Endothelial cell (in vitro differentiated cells): ENCODE results near the gene ENKD1. TPM values are rescaled to one million over a fixed set of nuclear protein-coding genes. Genes with fewer than 3 reads are reported as not detected.
"Not testable (repeated sequence)": the region's sequence is repeated elsewhere in the genome, so short reads cannot be mapped to it uniquely, and the experiment has no call there.

Experiments
- DNase-seq: peaks from one replicate; pipeline ENCODE4 v3.0.0; 2021; ENCODE audit warnings: low spot score
- H3K27ac Mint-ChIP-seq: one replicate; pipeline ENCODE4 v1.8.0; 2021; ENCODE audit warnings: mixed read lengths, inconsistent platforms; ENCODE audit not compliant: unreplicated experiment
- H3K27me3 Mint-ChIP-seq: one replicate; pipeline ENCODE4 v1.8.0; 2021; ENCODE audit warnings: mild to moderate bottlenecking, moderate library complexity, mixed read lengths, inconsistent platforms; ENCODE audit not compliant: unreplicated experiment
- H3K36me3 Mint-ChIP-seq: one replicate; pipeline ENCODE4 v1.8.0; 2021; ENCODE audit warnings: mild to moderate bottlenecking, low read depth, mixed read lengths, inconsistent platforms; ENCODE audit not compliant: unreplicated experiment
- H3K4me1 Mint-ChIP-seq: one replicate; pipeline ENCODE4 v1.8.0; 2021; ENCODE audit warnings: mild to moderate bottlenecking, mixed read lengths, inconsistent platforms; ENCODE audit not compliant: unreplicated experiment
- H3K4me3 Mint-ChIP-seq: one replicate; pipeline ENCODE4 v1.8.0; 2021; ENCODE audit warnings: mild to moderate bottlenecking, mixed read lengths, inconsistent platforms; ENCODE audit not compliant: unreplicated experiment
- H3K9me3 Mint-ChIP-seq: one replicate; pipeline ENCODE4 v1.8.0; 2021; ENCODE audit warnings: mixed read lengths, inconsistent platforms; ENCODE audit not compliant: unreplicated experiment
- CTCF ChIP-seq: fragments of 200-600 bp; sonication (generic); IDR thresholded peaks from one replicate; pipeline ENCODE4 v1.5.0; 2021; ENCODE audit warnings: antibody characterized with exemption; ENCODE audit not compliant: unreplicated experiment
- total RNA-seq: library from RNA; stranded (reverse); fragmentation: NEBNext Ultra II Directional; extraction: Animal tissue kit (Norgen Biotek cat#: 25700); gene quantifications from one replicate; pipeline ENCODE4 v1.2.1, GENCODE V29; 2021; ENCODE audit not compliant: unreplicated experiment

Gene ENKD1
- total RNA-seq, 1 donor from 2014 or later: 9.9 TPM

GRCh38 chr16:67697422-67698185, 31.1 kb upstream of the ENKD1 start:
- Mint-ChIP-seq H3K4me1 (peaks cover 13% of the 10 kb centered on the region), H3K4me3 (peak overlapping the region; percentile 70), H3K27ac (no peak overlapping the region), H3K36me3 (peaks cover 14% of the 10 kb centered on the region), H3K9me3 (no peaks in the 10 kb centered on the region), H3K27me3 (no peaks in the 10 kb centered on the region)
- DNase-seq: no peak
- TF ChIP-seq CTCF: no peak

- H3K27ac Mint-ChIP-seq: no peak overlapping the region
- no peak overlapping the region for H3K4me3 Mint-ChIP-seq
- no peak for DNase-seq
- H3K4me1 Mint-ChIP-seq: peaks cover 13% of the 10 kb centered on the region
- H3K36me3 Mint-ChIP-seq: peaks cover 14% of the 10 kb centered on the region
- no peaks in the 10 kb centered on the region for H3K27me3 Mint-ChIP-seq
- H3K9me3 Mint-ChIP-seq: no peaks in the 10 kb centered on the region
- no peak for TF ChIP-seq CTCF
These were observed 28.1 kb upstream of the ENKD1 start for GRCh38 chr16:67694611-67695010.

- H3K9me3 Mint-ChIP-seq, H3K27me3 Mint-ChIP-seq, H3K27ac Mint-ChIP-seq, DNase-seq, H3K4me3 Mint-ChIP-seq: not testable (repeated sequence)
- Mint-ChIP-seq H3K4me1 (peaks cover 13% of the 10 kb centered on the region), H3K36me3 (peaks cover 12% of the 10 kb centered on the region)
These were observed 27.2 kb upstream of the ENKD1 start for GRCh38 chr16:67693517-67694285.

- Mint-ChIP-seq H3K27ac (peak overlapping the region; percentile 58), H3K4me1 (peaks cover 9% of the 10 kb centered on the region), H3K4me3 (no peak overlapping the region), H3K27me3 (no peaks in the 10 kb centered on the region), H3K36me3 (peaks cover 13% of the 10 kb centered on the region), H3K9me3 (no peaks in the 10 kb centered on the region)
- no peak for DNase-seq
- no peak for TF ChIP-seq CTCF
These were observed 19.0 kb upstream of the ENKD1 start for GRCh38 chr16:67685388-67686112.

- H3K9me3 Mint-ChIP-seq: no peaks in the 10 kb centered on the region
- no peak for TF ChIP-seq CTCF
- H3K36me3 Mint-ChIP-seq: peaks cover 13% of the 10 kb centered on the region
These were observed 17.2 kb upstream of the ENKD1 start for GRCh38 chr16:67683767-67684166.

More at GRCh38 chr16:67683767-67684166, 17.2 kb upstream of the ENKD1 start:
- peak overlapping the region; percentile 12 for H3K4me3 Mint-ChIP-seq
- DNase-seq: no peak
- no peaks in the 10 kb centered on the region for H3K27me3 Mint-ChIP-seq
- peaks cover 9% of the 10 kb centered on the region for H3K4me1 Mint-ChIP-seq
- H3K27ac Mint-ChIP-seq: no peak overlapping the region
